OCI-LY3 (cell line): ENCODE data around the gene TMEM130.

Experiments
- H2AFZ ChIP-seq: fragments of 200-600, 300-600 bp; shearing (Covaris generic); 2 replicates; pipeline ENCODE4 v1.6.0; 2014; ENCODE audit warnings: antibody characterized with exemption, low read depth, low read length
- H3K27ac ChIP-seq: fragments of 200-600, 300-600 bp; sonication (generic); 2 replicates; pipeline ENCODE4 v1.5.1; 2014; ENCODE audit warnings: mild to moderate bottlenecking, low read length, moderate library complexity, mixed read lengths
- H3K27me3 ChIP-seq: fragments of 200-600, 300-600 bp; sonication (generic); 2 replicates; pipeline ENCODE4 v1.6.1; 2014; ENCODE audit warnings: low read depth, low read length, mixed read lengths
- H3K36me3 ChIP-seq: fragments of 200-600, 300-600 bp; sonication (generic); replicated peaks from 2 replicates; pipeline ENCODE3; 2014; ENCODE audit warnings: low read depth, low read length, mixed read lengths
- H3K4me1 ChIP-seq: fragments of 300-600, 200-600 bp; sonication (generic); 2 replicates; pipeline ENCODE4 v1.6.1; 2014; ENCODE audit warnings: low read length, mixed read lengths
- H3K4me2 ChIP-seq: fragments of 200-600, 300-600 bp; sonication (generic); 2 replicates; pipeline ENCODE4 v1.6.1; 2014; ENCODE audit warnings: low read length, mixed read lengths
- H3K4me3 ChIP-seq: fragments of 300-600, 200-600 bp; sonication (generic); 2 replicates; pipeline ENCODE4 v1.5.1; 2014; ENCODE audit warnings: antibody characterized with exemption, mild to moderate bottlenecking, low read length, moderate library complexity
- H3K79me2 ChIP-seq: fragments of 300-600, 200-600 bp; shearing (Covaris generic); 2 replicates; pipeline ENCODE4 v1.6.1; 2014; ENCODE audit warnings: mild to moderate bottlenecking, low read length, mixed read lengths
- H3K9ac ChIP-seq: fragments of 300-600, 200-600 bp; shearing (Covaris generic); 2 replicates; pipeline ENCODE4 v1.6.0; 2014; ENCODE audit warnings: mild to moderate bottlenecking, low read length, moderate library complexity
- H3K9me3 ChIP-seq: fragments of 200-600, 300-600 bp; shearing (Covaris generic); 2 replicates; pipeline ENCODE4 v1.6.1; 2014; ENCODE audit warnings: low read length, mixed read lengths; ENCODE audit not compliant: insufficient read depth
- H4K20me1 ChIP-seq: fragments of 200-600, 300-600 bp; sonication (generic); 2 replicates; pipeline ENCODE4 v1.6.1; 2016; ENCODE audit warnings: low read length, mixed read lengths; ENCODE audit not compliant: insufficient read depth
- EZH2phosphoT487 ChIP-seq: fragments of 200-600 bp; shearing (Covaris generic); IDR thresholded peaks from 2 replicates; pipeline ENCODE4 v1.6.1; 2018; ENCODE audit warnings: antibody characterized with exemption, mixed run types, low read depth

The TMEM130 gene

DNA sequence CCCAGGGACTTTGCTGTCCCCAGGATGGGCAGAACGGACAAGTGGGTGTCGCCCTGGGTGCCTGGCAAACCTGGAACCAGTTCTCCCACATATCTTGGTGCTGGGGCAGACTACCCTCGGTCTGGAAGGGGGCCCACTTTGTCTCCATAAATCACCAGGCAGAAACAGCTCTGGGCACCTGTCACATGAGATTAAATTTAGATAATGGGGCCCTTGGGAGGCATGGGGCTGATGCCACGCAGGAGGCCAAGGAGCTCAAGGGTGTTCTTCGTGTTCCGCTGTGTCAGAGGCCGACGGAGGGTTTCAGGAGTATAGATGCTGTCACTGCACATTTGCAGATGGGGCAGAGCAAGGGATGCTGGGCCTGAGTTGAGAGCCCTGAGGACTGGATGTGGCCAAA, 72.7 kb downstream of the TMEM130 start:
- Histone ChIP-seq H3K4me3 (no peak overlapping the region), H3K9me3 (peaks cover 18% of the 10 kb centered on the region), H2AFZ (no peak overlapping the region), H4K20me1 (no peaks in the 10 kb centered on the region), H3K36me3 (peaks cover 12% of the 10 kb centered on the region), H3K27ac (no peak overlapping the region), H3K9ac (no peak overlapping the region), H3K4me2 (peak overlapping the region; percentile 84; the same call in 1 of the 2 replicates), H3K4me1 (peaks cover 31% of the 10 kb centered on the region), H3K79me2 (no peaks in the 10 kb centered on the region), H3K27me3 (peaks cover 57% of the 10 kb centered on the region)
- TF ChIP-seq EZH2phosphoT487: no peak
